Fibroblast of skin of right quadriceps (primary cell): Measurements from ENCODE around the gene SPATA1.
A peak's percentile ranks its signal among the peaks of the same experiment; 100 is the strongest.
"Not testable (repeated sequence)": the region's sequence is repeated elsewhere in the genome, so short reads cannot be mapped to it uniquely, and the experiment has no call there.

Experiments used
- DNase-seq: peaks from one replicate; pipeline ENCODE4 v3.0.0-alpha.2; 2013

The SPATA1 gene

GRCh38 chr1:84509029-84509428 lies 2.8 kb downstream of the SPATA1 start:
- DNase-seq = no peak

GRCh38 chr1:84510165-84510564 lies 4.0 kb downstream of the SPATA1 start:
- no peak for DNase-seq

- DNase-seq = no peak
These were observed 4.5 kb downstream of the SPATA1 start for GRCh38 chr1:84510668-84511067.

GRCh38 chr1:84524590-84524989 lies 18.4 kb downstream of the SPATA1 start:
- DNase-seq = no peak

GRCh38 chr1:84525779-84526178 lies 19.6 kb downstream of the SPATA1 start:
- no peak for DNase-seq

GRCh38 chr1:84538599-84538998 lies 32.4 kb downstream of the SPATA1 start:
- DNase-seq = no peak

GRCh38 chr1:84539972-84540371 lies 33.8 kb downstream of the SPATA1 start:
- peak; percentile 7 for DNase-seq

GRCh38 chr1:84540759-84541158 lies 34.6 kb downstream of the SPATA1 start:
- peak; percentile 22 for DNase-seq

- no peak for DNase-seq
These were observed 35.5 kb downstream of the SPATA1 start for GRCh38 chr1:84541679-84542078.

- peak; percentile 5 for DNase-seq
These were observed 44.6 kb downstream of the SPATA1 start for GRCh38 chr1:84550826-84551225.

GRCh38 chr1:84569216-84569615 lies 63.0 kb downstream of the SPATA1 start:
- no peak for DNase-seq

- peak; percentile 15 for DNase-seq
These were observed 64.4 kb downstream of the SPATA1 start for GRCh38 chr1:84570436-84571149.

GRCh38 chr1:84571150-84571535 lies 65.0 kb downstream of the SPATA1 start:
- peak; percentile 30 for DNase-seq

GRCh38 chr1:84573481-84573966 lies 67.3 kb downstream of the SPATA1 start:
- peak; percentile 4 for DNase-seq

- DNase-seq = peak; percentile 86
These were observed 68.0 kb downstream of the SPATA1 start, which contains the start of gene CTBS for GRCh38 chr1:84573967-84574842. CTBS (minus strand) TSS chr1:84574440; CDS start chr1:84574415, 25 bp downstream.

- no peak for DNase-seq
These were observed 68.8 kb downstream of the SPATA1 start for GRCh38 chr1:84574936-84575335.

GRCh38 chr1:84581648-84582047 lies 75.5 kb downstream of the SPATA1 start:
- no peak for DNase-seq

- DNase-seq = peak; percentile 42
These were observed 76.8 kb downstream of the SPATA1 start for GRCh38 chr1:84582802-84583587.

- no peak for DNase-seq
These were observed 77.5 kb downstream of the SPATA1 start for GRCh38 chr1:84583648-84584047.

- DNase-seq = no peak
These were observed 77.9 kb downstream of the SPATA1 start for GRCh38 chr1:84584126-84584525.

- DNase-seq = no peak
These were observed 79.6 kb downstream of the SPATA1 start for GRCh38 chr1:84585803-84586202.

- DNase-seq = no peak
These were observed 80.9 kb downstream of the SPATA1 start for GRCh38 chr1:84587099-84587498.

GRCh38 chr1:84594959-84595358 lies 88.8 kb downstream of the SPATA1 start:
- DNase-seq = not testable (repeated sequence)
